OCI-LY3 (cell line): ENCODE measurements around the gene LCN6.

Experiments
- EZH2phosphoT487 ChIP-seq: fragments of 200-600 bp; shearing (Covaris generic); IDR thresholded peaks from 2 replicates; pipeline ENCODE4 v1.6.1; 2018; ENCODE audit warnings: antibody characterized with exemption, mixed run types, low read depth
- TF ChIP-seq, protein P1 (sequence below): fragments of 200-600, 300-600 bp; sonication (generic); IDR thresholded peaks from 2 replicates; pipeline ENCODE4 v1.5.1; 2014; ENCODE audit warnings: antibody characterized with exemption, low read length, low read depth

- TF ChIP-seq, protein P1, sequence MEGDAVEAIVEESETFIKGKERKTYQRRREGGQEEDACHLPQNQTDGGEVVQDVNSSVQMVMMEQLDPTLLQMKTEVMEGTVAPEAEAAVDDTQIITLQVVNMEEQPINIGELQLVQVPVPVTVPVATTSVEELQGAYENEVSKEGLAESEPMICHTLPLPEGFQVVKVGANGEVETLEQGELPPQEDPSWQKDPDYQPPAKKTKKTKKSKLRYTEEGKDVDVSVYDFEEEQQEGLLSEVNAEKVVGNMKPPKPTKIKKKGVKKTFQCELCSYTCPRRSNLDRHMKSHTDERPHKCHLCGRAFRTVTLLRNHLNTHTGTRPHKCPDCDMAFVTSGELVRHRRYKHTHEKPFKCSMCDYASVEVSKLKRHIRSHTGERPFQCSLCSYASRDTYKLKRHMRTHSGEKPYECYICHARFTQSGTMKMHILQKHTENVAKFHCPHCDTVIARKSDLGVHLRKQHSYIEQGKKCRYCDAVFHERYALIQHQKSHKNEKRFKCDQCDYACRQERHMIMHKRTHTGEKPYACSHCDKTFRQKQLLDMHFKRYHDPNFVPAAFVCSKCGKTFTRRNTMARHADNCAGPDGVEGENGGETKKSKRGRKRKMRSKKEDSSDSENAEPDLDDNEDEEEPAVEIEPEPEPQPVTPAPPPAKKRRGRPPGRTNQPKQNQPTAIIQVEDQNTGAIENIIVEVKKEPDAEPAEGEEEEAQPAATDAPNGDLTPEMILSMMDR = no peak
- no peak for TF ChIP-seq EZH2phosphoT487
Measured at GRCh38 chr9:136729144-136729543, 19.2 kb downstream of the LCN6 start.
